ENCODE measurements around the gene PDE7B.

DNA sequence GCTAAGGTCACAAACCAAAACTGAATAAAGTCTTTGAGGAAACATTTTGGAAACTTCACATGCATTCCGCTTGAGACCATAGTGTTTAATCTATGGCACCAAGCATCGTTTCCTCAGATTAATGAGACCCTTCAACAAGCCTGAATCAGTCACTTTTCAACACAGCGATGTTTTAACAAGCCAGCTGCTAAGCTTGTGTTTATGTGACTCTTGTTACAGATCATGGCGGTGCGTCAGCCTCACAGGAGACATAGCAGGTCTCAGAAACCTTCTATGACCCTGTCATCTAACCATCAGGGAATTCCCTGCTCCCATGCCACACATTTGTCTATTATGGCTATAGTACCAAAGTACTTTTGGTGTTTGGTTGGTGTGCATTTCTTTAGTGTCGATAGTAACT, 341.4 kb downstream of the PDE7B start:
- TF ChIP-seq, protein P1, sequence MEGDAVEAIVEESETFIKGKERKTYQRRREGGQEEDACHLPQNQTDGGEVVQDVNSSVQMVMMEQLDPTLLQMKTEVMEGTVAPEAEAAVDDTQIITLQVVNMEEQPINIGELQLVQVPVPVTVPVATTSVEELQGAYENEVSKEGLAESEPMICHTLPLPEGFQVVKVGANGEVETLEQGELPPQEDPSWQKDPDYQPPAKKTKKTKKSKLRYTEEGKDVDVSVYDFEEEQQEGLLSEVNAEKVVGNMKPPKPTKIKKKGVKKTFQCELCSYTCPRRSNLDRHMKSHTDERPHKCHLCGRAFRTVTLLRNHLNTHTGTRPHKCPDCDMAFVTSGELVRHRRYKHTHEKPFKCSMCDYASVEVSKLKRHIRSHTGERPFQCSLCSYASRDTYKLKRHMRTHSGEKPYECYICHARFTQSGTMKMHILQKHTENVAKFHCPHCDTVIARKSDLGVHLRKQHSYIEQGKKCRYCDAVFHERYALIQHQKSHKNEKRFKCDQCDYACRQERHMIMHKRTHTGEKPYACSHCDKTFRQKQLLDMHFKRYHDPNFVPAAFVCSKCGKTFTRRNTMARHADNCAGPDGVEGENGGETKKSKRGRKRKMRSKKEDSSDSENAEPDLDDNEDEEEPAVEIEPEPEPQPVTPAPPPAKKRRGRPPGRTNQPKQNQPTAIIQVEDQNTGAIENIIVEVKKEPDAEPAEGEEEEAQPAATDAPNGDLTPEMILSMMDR (IDR thresholded peaks at IDR 0.05), result no peak
- TF ChIP-seq POLR2A (IDR thresholded peaks at IDR 0.05) (no peak), EP300 (IDR thresholded peaks at IDR 0.05) (no peak)
